ENCODE results near the gene ZNF185. TPM values are rescaled to one million over a fixed set of nuclear protein-coding genes. Genes with fewer than 3 reads are reported as not detected.

ZNF185 gene
- 4.5 TPM for polyA plus RNA-seq (2013, experiment 1 of 2)
- 4.4 TPM for polyA plus RNA-seq (2013, experiment 2 of 2)

DNA sequence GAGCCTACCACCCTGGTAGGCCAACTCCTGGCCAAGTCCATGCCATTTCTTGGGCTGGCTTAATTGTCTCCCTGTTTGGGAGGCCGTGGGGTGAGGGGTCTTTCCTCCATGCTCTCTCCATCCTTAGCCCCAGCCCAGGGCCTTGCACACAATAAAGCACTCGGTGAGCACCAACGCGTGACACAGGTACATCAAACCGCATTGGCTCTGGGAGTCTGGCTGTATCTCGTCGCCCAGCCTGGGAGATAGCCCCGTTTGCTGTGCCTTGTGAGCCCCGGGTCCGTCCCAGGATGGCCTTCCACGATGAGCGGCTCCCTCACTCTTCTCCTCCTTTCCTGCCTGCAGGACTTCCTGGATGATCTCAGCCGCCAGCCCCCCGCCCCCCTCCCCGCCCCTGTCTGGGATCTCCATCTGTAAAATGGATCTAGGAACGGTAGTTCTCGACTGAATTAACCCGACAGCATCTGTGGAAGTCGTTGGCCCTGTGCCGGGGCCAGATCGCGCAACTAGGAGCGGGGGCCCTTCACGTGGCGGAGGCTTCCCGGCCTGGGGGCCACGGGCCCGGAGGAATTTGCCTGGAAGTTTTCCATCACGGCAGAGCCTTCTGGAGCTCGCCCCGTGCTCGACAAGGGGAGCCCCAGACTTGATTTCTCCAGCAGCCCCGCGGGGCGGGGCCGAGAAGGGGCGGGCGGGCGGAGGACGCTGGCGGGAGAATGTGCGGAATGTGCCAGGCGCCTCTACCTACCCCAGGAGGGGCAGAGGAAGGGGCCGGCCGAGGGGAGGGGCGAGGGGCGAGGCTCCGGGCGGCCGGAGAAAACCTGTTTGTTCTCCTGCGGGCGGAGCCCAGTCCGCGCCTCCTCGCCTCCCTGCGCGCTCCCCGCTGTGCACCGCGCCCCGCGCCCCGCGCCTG lies at the start of gene ZNF185:
TSS of gene ZNF185 (plus strand) at position 846 of the 910 bp plus-strand sequence. CDS start 16,423 bp downstream, outside the sequence.
- H3K79me1 ChIP-seq (ENCODE audit: low read length) = no peaks in the 10 kb centered on the region
- no peak within 1 kb of the TSS for H3K23ac ChIP-seq (ENCODE audit: low read length)
- peak within 1 kb of the TSS; percentile 71 for H3K18ac ChIP-seq (ENCODE audit: low read length)
- no peak within 1 kb of the TSS for H4K8ac ChIP-seq (ENCODE audit: low read depth, low read length)
- H2AK5ac ChIP-seq (ENCODE audit: low read length) = peak within 1 kb of the TSS; percentile 58
- H3K4ac ChIP-seq (ENCODE audit: low read depth, low read length) = peak within 1 kb of the TSS; percentile 28
- H2BK15ac ChIP-seq (replicated peaks; ENCODE audit: low read depth) = no peak within 1 kb of the TSS
- no peaks in the 10 kb centered on the region for H3K79me2 ChIP-seq (ENCODE audit: control insufficient read depth, insufficient read depth, low read length)
- no peak within 1 kb of the TSS for H2BK5ac ChIP-seq (ENCODE audit: low read length)
- H3K9ac ChIP-seq (ENCODE audit: low read length) = peak within 1 kb of the TSS; percentile 62
- no peak within 1 kb of the TSS for H3K4me3 ChIP-seq (ENCODE audit: low read length)
- peak within 1 kb of the TSS; percentile 8 for H2BK120ac ChIP-seq (ENCODE audit: low read depth, low read length)
- DNase-seq = peak; percentile 92
- no CpG with 5 or more reads among the region's 64 CpGs for WGBS (ENCODE audit: extremely low coverage, insufficient coverage, low lambda C conversion rate)
- no peaks in the 10 kb centered on the region for H3K27me3 ChIP-seq (ENCODE audit: insufficient read depth, low read length, poor library complexity)
- peaks cover 3% of the 10 kb centered on the region for H3K4me1 ChIP-seq (ENCODE audit: control insufficient read depth, low read depth, low read length)
- H4K5ac ChIP-seq (ENCODE audit: low read length) = no peak within 1 kb of the TSS
- peak within 1 kb of the TSS; percentile 79 for H3K27ac ChIP-seq (ENCODE audit: low read depth, low read length)
- H3K36me3 ChIP-seq (ENCODE audit: control insufficient read depth, insufficient read depth, low read length) = no peaks in the 10 kb centered on the region
- H3K4me2 ChIP-seq (ENCODE audit: low read length) = peak within 1 kb of the TSS; percentile 22
- peak within 1 kb of the TSS; percentile 81 for H3K56ac ChIP-seq (ENCODE audit: low read length)

DNA sequence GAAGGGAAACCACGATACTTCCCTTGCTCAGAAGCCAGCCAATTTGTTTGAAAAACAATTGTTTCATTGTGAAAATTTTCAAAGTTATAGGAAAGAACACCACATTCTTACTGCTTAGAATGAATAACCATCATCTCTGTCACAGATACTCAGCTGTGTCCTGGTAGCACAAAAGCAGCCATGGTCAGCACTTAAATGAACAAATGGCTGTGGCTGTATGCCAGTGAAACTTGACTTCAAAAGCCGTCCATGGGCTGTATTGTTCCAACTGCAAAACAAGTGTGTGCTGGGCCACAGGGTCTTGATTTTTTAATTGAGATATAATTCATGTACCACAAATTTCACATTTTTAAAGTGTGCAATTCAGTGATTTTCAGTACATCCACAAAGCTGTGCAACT lies 47.4 kb upstream of the ZNF185 start:
- no CpG with 5 or more reads among the region's 2 CpGs for WGBS (ENCODE audit: extremely low coverage, insufficient coverage, low lambda C conversion rate)
- Histone ChIP-seq H3K36me3 (ENCODE audit: control insufficient read depth, insufficient read depth, low read length) (peaks cover 2% of the 10 kb centered on the region), H2BK120ac (ENCODE audit: low read depth, low read length) (no peak overlapping the region), H4K5ac (ENCODE audit: low read length) (no peak overlapping the region), H3K79me2 (ENCODE audit: control insufficient read depth, insufficient read depth, low read length) (no peaks in the 10 kb centered on the region), H3K4me3 (ENCODE audit: low read length) (no peak overlapping the region), H4K8ac (ENCODE audit: low read depth, low read length) (no peak overlapping the region), H3K4ac (ENCODE audit: low read depth, low read length) (no peak overlapping the region), H3K27ac (ENCODE audit: low read depth, low read length) (no peak overlapping the region), H3K9ac (ENCODE audit: low read length) (no peak overlapping the region), H3K79me1 (ENCODE audit: low read length) (no peaks in the 10 kb centered on the region), H3K4me2 (ENCODE audit: low read length) (no peak overlapping the region), H3K27me3 (ENCODE audit: insufficient read depth, low read length, poor library complexity) (no peaks in the 10 kb centered on the region), H3K23ac (ENCODE audit: low read length) (no peak overlapping the region), H2BK15ac (replicated peaks; ENCODE audit: low read depth) (no peak overlapping the region), H3K18ac (ENCODE audit: low read length) (no peak overlapping the region), H3K4me1 (ENCODE audit: control insufficient read depth, low read depth, low read length) (no peaks in the 10 kb centered on the region), H2AK5ac (ENCODE audit: low read length) (no peak overlapping the region), H3K56ac (ENCODE audit: low read length) (no peak overlapping the region), H2BK5ac (ENCODE audit: low read length) (no peak overlapping the region)
- no peak for DNase-seq

DNA sequence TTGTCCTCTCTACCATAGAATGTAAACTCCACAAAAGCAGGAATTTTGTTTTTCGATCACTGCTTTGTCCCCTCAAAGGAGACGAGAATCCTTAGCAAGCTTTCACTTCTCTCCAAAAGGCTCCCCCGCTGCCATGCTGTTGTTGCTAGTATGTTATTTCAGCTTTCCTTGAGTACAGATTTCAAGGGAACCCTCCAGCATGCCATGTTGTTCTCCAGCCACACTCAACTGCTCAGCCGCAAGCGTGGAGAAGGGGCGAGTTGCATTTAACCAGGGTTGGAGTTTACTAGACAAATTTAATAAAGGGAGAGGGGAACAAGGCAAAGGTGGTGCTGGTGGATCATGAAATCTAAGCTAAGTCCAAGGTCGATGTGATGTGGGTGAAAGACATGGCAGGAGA lies 43.9 kb upstream of the ZNF185 start:
- Histone ChIP-seq H3K4me2 (ENCODE audit: low read length) (no peak overlapping the region), H2AK5ac (ENCODE audit: low read length) (no peak overlapping the region), H3K18ac (ENCODE audit: low read length) (no peak overlapping the region), H2BK5ac (ENCODE audit: low read length) (no peak overlapping the region), H2BK15ac (replicated peaks; ENCODE audit: low read depth) (no peak overlapping the region), H3K27ac (ENCODE audit: low read depth, low read length) (no peak overlapping the region), H3K9ac (ENCODE audit: low read length) (no peak overlapping the region), H3K79me2 (ENCODE audit: control insufficient read depth, insufficient read depth, low read length) (no peaks in the 10 kb centered on the region), H3K23ac (ENCODE audit: low read length) (no peak overlapping the region), H3K4me3 (ENCODE audit: low read length) (no peak overlapping the region), H3K56ac (ENCODE audit: low read length) (no peak overlapping the region), H3K4ac (ENCODE audit: low read depth, low read length) (no peak overlapping the region), H3K27me3 (ENCODE audit: insufficient read depth, low read length, poor library complexity) (no peaks in the 10 kb centered on the region), H2BK120ac (ENCODE audit: low read depth, low read length) (no peak overlapping the region), H3K36me3 (ENCODE audit: control insufficient read depth, insufficient read depth, low read length) (peaks cover 2% of the 10 kb centered on the region), H3K4me1 (ENCODE audit: control insufficient read depth, low read depth, low read length) (no peaks in the 10 kb centered on the region), H3K79me1 (ENCODE audit: low read length) (no peaks in the 10 kb centered on the region), H4K8ac (ENCODE audit: low read depth, low read length) (no peak overlapping the region), H4K5ac (ENCODE audit: low read length) (no peak overlapping the region)
- WGBS (ENCODE audit: extremely low coverage, insufficient coverage, low lambda C conversion rate) = no CpG with 5 or more reads among the region's 7 CpGs
- no peak for DNase-seq

DNA sequence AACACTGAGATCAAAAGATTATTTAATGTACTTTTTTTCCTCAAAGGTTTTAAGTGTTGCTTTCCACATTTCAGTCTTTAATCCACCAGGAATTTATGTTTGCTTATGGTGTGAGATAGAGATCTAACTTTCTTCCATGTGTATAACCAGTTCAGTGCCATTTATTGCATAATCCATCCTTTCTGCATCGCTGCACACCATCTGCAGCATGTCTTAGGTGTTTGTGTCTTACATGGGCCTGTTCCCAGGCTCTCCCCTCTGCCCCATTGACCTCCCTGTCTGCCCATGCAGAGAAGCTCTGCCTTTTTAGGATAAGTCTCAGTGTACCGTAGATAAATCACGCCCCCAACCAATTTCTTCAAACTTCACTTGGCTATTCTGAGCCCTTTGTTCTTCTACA lies 36.8 kb upstream of the ZNF185 start:
- Histone ChIP-seq H3K79me1 (ENCODE audit: low read length) (no peaks in the 10 kb centered on the region), H2BK5ac (ENCODE audit: low read length) (no peak overlapping the region), H3K18ac (ENCODE audit: low read length) (no peak overlapping the region), H2BK15ac (replicated peaks; ENCODE audit: low read depth) (no peak overlapping the region), H3K4me2 (ENCODE audit: low read length) (no peak overlapping the region), H3K56ac (ENCODE audit: low read length) (no peak overlapping the region), H4K5ac (ENCODE audit: low read length) (no peak overlapping the region), H3K27ac (ENCODE audit: low read depth, low read length) (no peak overlapping the region), H2BK120ac (ENCODE audit: low read depth, low read length) (no peak overlapping the region), H3K23ac (ENCODE audit: low read length) (no peak overlapping the region), H4K8ac (ENCODE audit: low read depth, low read length) (no peak overlapping the region), H3K4me3 (ENCODE audit: low read length) (no peak overlapping the region), H3K79me2 (ENCODE audit: control insufficient read depth, insufficient read depth, low read length) (no peaks in the 10 kb centered on the region), H3K36me3 (ENCODE audit: control insufficient read depth, insufficient read depth, low read length) (no peaks in the 10 kb centered on the region), H3K4ac (ENCODE audit: low read depth, low read length) (no peak overlapping the region), H3K9ac (ENCODE audit: low read length) (no peak overlapping the region), H3K27me3 (ENCODE audit: insufficient read depth, low read length, poor library complexity) (no peaks in the 10 kb centered on the region), H3K4me1 (ENCODE audit: control insufficient read depth, low read depth, low read length) (no peaks in the 10 kb centered on the region), H2AK5ac (ENCODE audit: low read length) (no peak overlapping the region)
- WGBS (ENCODE audit: extremely low coverage, insufficient coverage, low lambda C conversion rate) = no CpG with 5 or more reads among the region's 3 CpGs
- DNase-seq = no peak

DNA sequence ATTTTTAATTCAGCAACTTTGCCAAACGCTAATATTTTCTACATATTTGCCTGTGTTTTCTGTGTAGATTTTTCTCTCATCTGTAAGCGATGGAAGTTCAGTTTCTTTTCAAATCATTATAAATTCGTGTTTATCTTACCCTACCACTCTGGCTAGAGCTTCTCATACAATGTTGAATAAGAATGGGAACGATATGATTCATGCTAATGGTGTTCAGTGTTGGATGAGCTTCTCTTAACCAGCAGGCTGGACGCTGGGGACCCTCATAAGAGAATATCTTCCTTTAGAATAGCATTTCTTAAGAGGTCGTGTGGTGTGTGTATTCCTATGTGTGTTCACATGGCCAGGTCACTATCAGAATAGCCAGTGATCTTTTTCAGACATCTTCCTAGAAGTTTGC lies 36.0 kb upstream of the ZNF185 start:
- H2BK15ac ChIP-seq (replicated peaks; ENCODE audit: low read depth) = no peak overlapping the region
- no peaks in the 10 kb centered on the region for H3K79me2 ChIP-seq (ENCODE audit: control insufficient read depth, insufficient read depth, low read length)
- no peak overlapping the region for H3K23ac ChIP-seq (ENCODE audit: low read length)
- no CpG with 5 or more reads among the region's 6 CpGs for WGBS (ENCODE audit: extremely low coverage, insufficient coverage, low lambda C conversion rate)
- H3K56ac ChIP-seq (ENCODE audit: low read length) = no peak overlapping the region
- H4K8ac ChIP-seq (ENCODE audit: low read depth, low read length) = no peak overlapping the region
- H3K18ac ChIP-seq (ENCODE audit: low read length) = no peak overlapping the region
- no peaks in the 10 kb centered on the region for H3K4me1 ChIP-seq (ENCODE audit: control insufficient read depth, low read depth, low read length)
- H3K9ac ChIP-seq (ENCODE audit: low read length) = no peak overlapping the region
- H3K27me3 ChIP-seq (ENCODE audit: insufficient read depth, low read length, poor library complexity) = no peaks in the 10 kb centered on the region
- H3K27ac ChIP-seq (ENCODE audit: low read depth, low read length) = no peak overlapping the region
- H4K5ac ChIP-seq (ENCODE audit: low read length) = no peak overlapping the region
- no peak overlapping the region for H3K4me2 ChIP-seq (ENCODE audit: low read length)
- no peaks in the 10 kb centered on the region for H3K79me1 ChIP-seq (ENCODE audit: low read length)
- no peak overlapping the region for H2AK5ac ChIP-seq (ENCODE audit: low read length)
- H2BK120ac ChIP-seq (ENCODE audit: low read depth, low read length) = no peak overlapping the region
- no peak overlapping the region for H3K4ac ChIP-seq (ENCODE audit: low read depth, low read length)
- H2BK5ac ChIP-seq (ENCODE audit: low read length) = no peak overlapping the region
- H3K36me3 ChIP-seq (ENCODE audit: control insufficient read depth, insufficient read depth, low read length) = no peaks in the 10 kb centered on the region
- H3K4me3 ChIP-seq (ENCODE audit: low read length) = no peak overlapping the region
- DNase-seq = no peak

Data from mesendoderm (in vitro differentiated cells).